SK-N-SH (cell line): ENCODE data around the gene MS4A2.

ENCODE experiments used
- CTCF ChIP-seq: fragments of 200-600 bp; sonication (generic); IDR thresholded peaks from 2 replicates; pipeline ENCODE4 v1.6.1; 2017; ENCODE audit warnings: antibody characterized with exemption, mild to moderate bottlenecking, moderate library complexity
- EP300 ChIP-seq, 2 experiments: IDR thresholded peaks; 2 replicates each; pipeline versions ENCODE4 v1.4.0 to v1.6.1; 2012; ENCODE audit warnings: borderline replicate concordance in 1 of 2, low read depth in 1 of 2, low read length in 1 of 2
- FOXM1 ChIP-seq: IDR thresholded peaks from 2 replicates; pipeline ENCODE4 v1.4.0; 2012; ENCODE audit warnings: low read depth, mild to moderate bottlenecking
- GABPA ChIP-seq: IDR thresholded peaks from 2 replicates; pipeline ENCODE4 v1.4.0; 2012; ENCODE audit warnings: low read depth, mild to moderate bottlenecking
- IRF3 ChIP-seq: fragments of 150-350 bp; IDR thresholded peaks from 2 replicates; pipeline ENCODE4 v1.6.1; 2016; ENCODE audit warnings: mild to moderate bottlenecking, low read depth, low read length
- MAX ChIP-seq: IDR thresholded peaks from 2 replicates; pipeline ENCODE4 v1.4.0; 2012; ENCODE audit warnings: low read depth
- NRF1 ChIP-seq: IDR thresholded peaks from 2 replicates; pipeline ENCODE4 v1.6.1; 2012; ENCODE audit warnings: low read depth, mild to moderate bottlenecking, low read length
- POLR2AphosphoS5 ChIP-seq: IDR thresholded peaks from 2 replicates; pipeline ENCODE4 v1.6.1; 2012; ENCODE audit warnings: low read depth, low read length
- RCOR1 ChIP-seq: fragments of 150-350 bp; IDR thresholded peaks from 2 replicates; pipeline ENCODE4 v1.6.1; 2017; ENCODE audit warnings: antibody characterized with exemption, low read length
- REST ChIP-seq: IDR thresholded peaks from 2 replicates; pipeline ENCODE4 v1.6.1; 2012; ENCODE audit warnings: mild to moderate bottlenecking, low read depth, low read length, moderate library complexity
- RXRA ChIP-seq: IDR thresholded peaks from 2 replicates; pipeline ENCODE4 v1.4.0; 2012; ENCODE audit warnings: low read depth, mild to moderate bottlenecking, borderline replicate concordance
- SIN3A ChIP-seq: IDR thresholded peaks from 2 replicates; pipeline ENCODE4 v1.6.1; 2012; ENCODE audit warnings: low read depth, mild to moderate bottlenecking, low read length, moderate library complexity, borderline replicate concordance
- TEAD4 ChIP-seq: IDR thresholded peaks from 2 replicates; pipeline ENCODE4 v1.4.0; 2012; ENCODE audit warnings: mild to moderate bottlenecking, borderline replicate concordance; ENCODE audit not compliant: insufficient read depth
- YY1 ChIP-seq: IDR thresholded peaks from 2 replicates; pipeline ENCODE4 v1.4.0; 2012; ENCODE audit warnings: low read depth, mild to moderate bottlenecking

- TF ChIP-seq NRF1 = no peak
- TF ChIP-seq CTCF = no peak
- TF ChIP-seq SIN3A = no peak
- no peak for TF ChIP-seq GABPA
- TF ChIP-seq RCOR1 = no peak
- no peak for TF ChIP-seq RXRA
- no peak for TF ChIP-seq REST
- TF ChIP-seq POLR2AphosphoS5 = no peak
- no peak for TF ChIP-seq EP300 (IDR thresholded peaks at IDR 0.05; ENCODE audit: borderline replicate concordance in 1 of 2, low read depth in 1 of 2, low read length in 1 of 2)
- no peak for TF ChIP-seq MAX
- no peak for TF ChIP-seq FOXM1
- no peak for TF ChIP-seq TEAD4
- TF ChIP-seq IRF3 = no peak
- TF ChIP-seq YY1 = no peak
These were observed 34.1 kb downstream of the MS4A2 start for GRCh38 chr11:60122414-60123036.
